Skeletal muscle tissue (tissue), 4 donors: ENCODE results near the gene STARD5. TPM values are rescaled to one million over a fixed set of nuclear protein-coding genes. Genes with fewer than 3 reads are reported as not detected.

ENCODE experiments used
- H3K27ac ChIP-seq: one replicate; pipeline ENCODE4 v1.7.0; 2013; ENCODE audit warnings: mild to moderate bottlenecking, low read depth, low read length, inconsistent platforms
- H3K27me3 ChIP-seq, 3 donors: one replicate each; pipeline ENCODE4 v1.7.0; 2013; ENCODE audit warnings: low read length in 3 of 3; ENCODE audit not compliant: control insufficient read depth in 3 of 3, insufficient read depth in 3 of 3
- H3K36me3 ChIP-seq, 3 donors: one replicate each; pipeline ENCODE4 v1.7.0; 2013; ENCODE audit warnings: low read length in 3 of 3; ENCODE audit not compliant: control insufficient read depth in 3 of 3, insufficient read depth in 3 of 3
- H3K4me1 ChIP-seq, 3 donors: one replicate each; pipeline ENCODE4 v1.7.0; 2013; ENCODE audit warnings: low read length in 3 of 3, mild to moderate bottlenecking in 3 of 3; ENCODE audit not compliant: control insufficient read depth in 3 of 3, insufficient read depth in 3 of 3
- H3K4me3 ChIP-seq, 3 donors: one replicate each; pipeline ENCODE4 v1.7.0; 2013; ENCODE audit warnings: low read length in 3 of 3
- H3K9ac ChIP-seq, 3 donors: one replicate each; pipeline ENCODE4 v1.7.0; 2013; ENCODE audit warnings: low read length in 3 of 3, mild to moderate bottlenecking in 3 of 3, moderate library complexity in 2 of 3, low read depth in 1 of 3
- H3K9me3 ChIP-seq, 3 donors: one replicate each; pipeline ENCODE4 v1.7.0; 2013; ENCODE audit warnings: low read length in 3 of 3; ENCODE audit not compliant: control insufficient read depth in 3 of 3
- total RNA-seq: library from RNA; depleted of rRNA; stranded (reverse); fragments of >200 nt; gene quantifications from one replicate; pipeline ENCODE4 v1.2.3, GENCODE V29; 2014
- donor health status: Osteomylitis.

STARD5 gene
- total RNA-seq, 1 donor from 2014 or later: 2.1 TPM

DNA sequence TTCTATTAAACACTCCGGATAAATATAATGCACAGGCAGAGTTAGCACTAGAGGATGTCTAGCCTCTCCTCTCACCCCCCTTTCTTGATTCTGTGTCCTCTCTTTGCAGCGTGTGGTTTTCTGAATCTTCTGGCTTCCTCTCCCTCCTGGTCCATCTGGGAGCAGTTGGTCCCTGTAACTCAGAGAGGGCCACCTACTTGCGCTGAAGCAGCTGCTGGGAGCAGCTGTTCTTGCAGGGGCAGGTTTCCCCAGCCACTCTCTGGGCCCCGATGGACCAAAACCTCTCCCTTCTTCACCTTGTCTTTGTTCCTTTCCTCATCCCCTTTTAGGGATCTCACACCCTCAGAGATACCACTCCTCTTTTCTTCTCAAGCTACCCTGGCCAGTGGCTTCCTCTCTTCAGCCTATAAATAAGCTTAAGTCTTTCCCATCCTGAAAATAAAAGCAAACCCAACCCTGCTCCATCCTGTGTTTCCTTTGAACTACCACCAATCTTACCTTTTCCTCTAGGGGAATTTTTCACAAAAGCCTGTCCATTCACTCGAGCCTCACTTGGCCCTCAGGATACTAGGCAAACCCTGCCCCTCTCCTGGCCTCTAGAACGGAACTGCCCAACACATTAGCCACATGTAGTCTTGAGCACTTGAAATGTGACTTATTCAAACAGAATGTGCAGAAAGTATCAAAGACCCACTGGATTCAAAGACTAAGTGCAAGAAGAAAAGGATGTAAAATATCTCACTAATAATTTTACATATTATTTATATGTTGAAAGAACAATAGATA, 59.7 kb downstream of the STARD5 start:
- Histone ChIP-seq H3K36me3 (no peaks in the 10 kb centered on the region), H3K27me3 (peaks cover 0 to 4% (median 3%) of the 10 kb centered on the region in 3 donors), H3K27ac (no peak overlapping the region), H3K4me1 (peaks cover 5 to 11% (median 10%) of the 10 kb centered on the region in 3 donors), H3K9ac (no peak overlapping the region), H3K9me3 (no peaks in the 10 kb centered on the region), H3K4me3 (no peak overlapping the region)

- H3K36me3 ChIP-seq: no peaks in the 10 kb centered on the region
- H3K4me1 ChIP-seq: peaks cover 5 to 11% (median 10%) of the 10 kb centered on the region in 3 donors
- no peak overlapping the region for H3K9ac ChIP-seq
- H3K27me3 ChIP-seq: peaks cover 0 to 4% (median 2%) of the 10 kb centered on the region in 3 donors
- no peak overlapping the region for H3K27ac ChIP-seq
- H3K9me3 ChIP-seq: no peaks in the 10 kb centered on the region
- H3K4me3 ChIP-seq: no peak overlapping the region
Measured at GRCh38 chr15:81263477-81263876, 60.5 kb downstream of the STARD5 start.

DNA sequence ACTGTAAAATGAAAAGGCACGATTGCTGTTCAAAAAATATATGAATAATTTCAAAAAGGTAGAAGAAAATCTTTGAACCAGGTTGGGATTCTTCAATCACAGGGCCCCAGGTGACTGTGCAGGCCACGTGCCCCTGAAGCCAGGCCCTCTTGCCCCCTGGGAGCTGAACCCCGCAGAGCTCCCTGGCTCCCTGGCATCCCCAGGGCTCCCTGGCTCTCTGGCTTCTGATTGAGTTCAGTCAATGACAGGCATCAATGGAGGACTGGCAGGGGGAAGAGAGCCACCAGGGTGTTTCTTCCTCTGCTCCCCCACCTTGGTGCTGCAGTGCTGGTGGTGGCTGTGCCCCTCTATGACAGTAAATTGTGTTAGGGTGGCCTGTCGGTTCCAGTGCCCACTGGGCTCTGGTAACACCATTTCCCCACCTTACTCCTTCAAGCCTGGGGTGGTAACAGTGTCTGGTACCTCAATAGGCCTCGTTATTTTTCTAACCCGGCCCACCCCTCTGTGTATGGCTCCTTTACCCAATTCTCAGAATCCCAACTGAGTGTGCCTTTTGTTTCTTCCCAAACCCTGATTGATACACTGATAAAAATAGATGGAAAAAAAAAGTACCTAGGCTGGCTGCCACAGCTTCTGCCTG, 62.6 kb downstream of the STARD5 start:
- Histone ChIP-seq H3K9ac (no peak overlapping the region), H3K4me1 (peaks cover 4 to 10% (median 9%) of the 10 kb centered on the region in 3 donors), H3K27me3 (peaks cover 0 to 6% (median 4%) of the 10 kb centered on the region in 3 donors), H3K27ac (no peak overlapping the region), H3K36me3 (no peaks in the 10 kb centered on the region), H3K4me3 (no peak overlapping the region), H3K9me3 (no peaks in the 10 kb centered on the region)

DNA sequence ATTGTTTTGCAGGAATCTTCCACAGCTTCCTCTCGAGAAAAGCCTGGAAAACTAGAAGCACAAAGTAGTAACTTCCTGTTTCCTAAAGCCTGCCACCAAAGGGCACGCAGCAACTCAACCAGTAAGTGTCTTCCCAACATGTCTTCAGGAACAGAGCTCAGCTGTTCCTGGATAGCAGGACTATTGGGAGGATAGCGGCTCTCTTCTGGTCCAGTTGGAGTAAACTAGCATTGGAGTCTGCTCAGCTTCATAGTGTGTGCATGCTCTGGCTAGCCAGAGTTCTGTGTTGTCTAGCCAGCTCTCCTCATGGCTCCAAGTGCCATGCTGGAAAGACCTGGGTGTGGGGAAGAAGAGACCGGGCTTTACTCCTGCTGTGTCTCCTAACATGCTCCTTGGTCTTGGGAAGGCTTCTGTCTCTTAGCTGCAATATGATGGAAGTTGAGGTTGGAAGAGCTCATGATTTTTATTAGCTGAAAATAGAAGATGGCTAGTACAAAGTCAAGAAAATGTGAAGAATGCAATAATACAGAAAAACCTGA, 64.1 kb downstream of the STARD5 start:
- Histone ChIP-seq H3K36me3 (no peaks in the 10 kb centered on the region), H3K27ac (no peak overlapping the region), H3K9me3 (no peaks in the 10 kb centered on the region), H3K4me3 (no peak overlapping the region), H3K9ac (no peak overlapping the region), H3K27me3 (peaks cover 0 to 6% (median 4%) of the 10 kb centered on the region in 3 donors), H3K4me1 (peaks cover 0 to 3% (median 0%) of the 10 kb centered on the region in 3 donors)

Other genes starting within 250 kb of the STARD5 start
- gene CFAP161, start 189.9 kb downstream of the STARD5 start, total RNA-seq: 5.7 TPM
- gene IL16, start 127.3 kb downstream of the STARD5 start, total RNA-seq: 4.7 TPM
- gene TMC3, start 50.1 kb upstream of the STARD5 start, total RNA-seq: not detected